Tibial nerve (tissue), 4 donors: ENCODE results near the gene DNASE1L1.

Source experiments
- CTCF ChIP-seq, 5 experiments: fragments of 200-600 bp in 3 of 5; fragments of 450-650 bp in 2 of 5; sonication (generic) in 3 of 5; IDR thresholded peaks; one replicate each; pipeline ENCODE4 v1.5.1; 2016 to 2019; ENCODE audit warnings: antibody characterized with exemption in 5 of 5, mild to moderate bottlenecking in 3 of 5, moderate library complexity in 2 of 5
- EP300 ChIP-seq, 2 donors: sonication (generic); formaldehyde crosslinking; IDR thresholded peaks; one replicate each; pipeline ENCODE4 v1.6.1; 2017; ENCODE audit warnings: antibody characterized with exemption in 2 of 2, mild to moderate bottlenecking in 1 of 2
- POLR2A ChIP-seq, 2 donors: fragments of 450-650 bp; IDR thresholded peaks; one replicate each; pipeline ENCODE4 v1.6.1; 2017; ENCODE audit warnings: antibody characterized with exemption in 2 of 2, mild to moderate bottlenecking in 2 of 2, moderate library complexity in 2 of 2

GRCh38 chrX:154441564-154441963 lies 32.5 kb upstream of the DNASE1L1 start:
- TF ChIP-seq CTCF (IDR thresholded peaks at IDR 0.05): no peak
- TF ChIP-seq POLR2A (IDR thresholded peaks at IDR 0.05): no peak
- TF ChIP-seq EP300 (IDR thresholded peaks at IDR 0.05): no peak
